Measurements from ENCODE around the gene HEPACAM. TPM values are rescaled to one million over a fixed set of nuclear protein-coding genes. Genes with fewer than 3 reads are reported as not detected.

The HEPACAM gene
- total RNA-seq, 2 donors from 2014 or later, result not detected

GRCh38 chr11:124890683-124891372 lies 45.0 kb downstream of the HEPACAM start:
- Mint-ChIP-seq H3K36me3 (ENCODE audit: low read depth) (no peaks in the 10 kb centered on the region), H3K4me1 (no peaks in the 10 kb centered on the region), H3K27ac (no peak overlapping the region), H3K27me3 (ENCODE audit: insufficient read depth) (peaks cover 59% of the 10 kb centered on the region), H3K9me3 (no peaks in the 10 kb centered on the region), H3K4me3 (no peak overlapping the region)
- no peaks in the 10 kb centered on the region for H3K36me3 ChIP-seq (ENCODE audit: control insufficient read depth, insufficient read depth, low read length)
- H3K27me3 ChIP-seq (ENCODE audit: control insufficient read depth, insufficient read depth, low read length, poor library complexity, severe bottlenecking), result peaks cover 59% of the 10 kb centered on the region
- H3K9ac ChIP-seq (ENCODE audit: extremely low read depth, low read length, poor library complexity, severe bottlenecking), result no peak overlapping the region
- TF ChIP-seq, protein P1, sequence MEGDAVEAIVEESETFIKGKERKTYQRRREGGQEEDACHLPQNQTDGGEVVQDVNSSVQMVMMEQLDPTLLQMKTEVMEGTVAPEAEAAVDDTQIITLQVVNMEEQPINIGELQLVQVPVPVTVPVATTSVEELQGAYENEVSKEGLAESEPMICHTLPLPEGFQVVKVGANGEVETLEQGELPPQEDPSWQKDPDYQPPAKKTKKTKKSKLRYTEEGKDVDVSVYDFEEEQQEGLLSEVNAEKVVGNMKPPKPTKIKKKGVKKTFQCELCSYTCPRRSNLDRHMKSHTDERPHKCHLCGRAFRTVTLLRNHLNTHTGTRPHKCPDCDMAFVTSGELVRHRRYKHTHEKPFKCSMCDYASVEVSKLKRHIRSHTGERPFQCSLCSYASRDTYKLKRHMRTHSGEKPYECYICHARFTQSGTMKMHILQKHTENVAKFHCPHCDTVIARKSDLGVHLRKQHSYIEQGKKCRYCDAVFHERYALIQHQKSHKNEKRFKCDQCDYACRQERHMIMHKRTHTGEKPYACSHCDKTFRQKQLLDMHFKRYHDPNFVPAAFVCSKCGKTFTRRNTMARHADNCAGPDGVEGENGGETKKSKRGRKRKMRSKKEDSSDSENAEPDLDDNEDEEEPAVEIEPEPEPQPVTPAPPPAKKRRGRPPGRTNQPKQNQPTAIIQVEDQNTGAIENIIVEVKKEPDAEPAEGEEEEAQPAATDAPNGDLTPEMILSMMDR (conservative IDR thresholded peaks at IDR 0.05), result no peak
- H3K4me3 ChIP-seq (ENCODE audit: low read length), result no peak overlapping the region
- no peaks in the 10 kb centered on the region for H3K4me1 ChIP-seq (ENCODE audit: control insufficient read depth, insufficient read depth, low read length)
- WGBS, 2 experiments (ENCODE audit: insufficient coverage in 1 of 2, insufficient read length in 1 of 2), result 88 to 90% methylated on average over 4 to 8 of the region's 9 CpGs
- no peak overlapping the region for H3K27ac ChIP-seq (ENCODE audit: low read depth, low read length)
- no peaks in the 10 kb centered on the region for H3K9me3 ChIP-seq (ENCODE audit: control insufficient read depth, low read length)
- no peak for DNase-seq

DNA sequence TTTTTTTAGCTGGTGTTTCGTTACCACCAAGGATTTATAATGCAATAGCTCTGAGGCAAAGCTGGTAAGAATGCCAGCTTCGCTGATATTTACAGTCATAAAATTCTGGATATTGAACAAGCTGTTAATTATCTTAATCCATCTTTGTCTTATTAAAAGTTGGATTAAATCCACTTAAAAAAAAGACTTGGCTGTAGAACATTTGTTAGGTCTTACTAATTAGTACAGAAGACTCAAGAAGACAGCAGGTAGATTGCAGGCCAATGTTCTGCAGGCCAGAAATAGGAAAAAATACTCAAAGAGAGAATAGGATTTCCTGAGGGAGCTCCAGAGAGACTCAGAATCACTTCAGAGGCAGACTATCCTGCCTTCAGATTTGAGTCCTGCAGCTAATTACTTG lies 45.7 kb downstream of the HEPACAM start:
- 95 to 100% methylated on average over 1 to 2 of the region's 2 CpGs for WGBS, 2 experiments (ENCODE audit: insufficient coverage in 1 of 2, insufficient read length in 1 of 2)

GRCh38 chr11:124889191-124890091 lies 46.4 kb downstream of the HEPACAM start:
- Mint-ChIP-seq H3K27ac (no peak overlapping the region), H3K4me1 (no peaks in the 10 kb centered on the region), H3K27me3 (ENCODE audit: insufficient read depth) (peaks cover 56% of the 10 kb centered on the region), H3K36me3 (ENCODE audit: low read depth) (no peaks in the 10 kb centered on the region), H3K9me3 (no peaks in the 10 kb centered on the region), H3K4me3 (no peak overlapping the region)
- H3K27me3 ChIP-seq (ENCODE audit: control insufficient read depth, insufficient read depth, low read length, poor library complexity, severe bottlenecking), result peaks cover 53% of the 10 kb centered on the region
- no peak overlapping the region for H3K27ac ChIP-seq (ENCODE audit: low read depth, low read length)
- H3K4me1 ChIP-seq (ENCODE audit: control insufficient read depth, insufficient read depth, low read length), result no peaks in the 10 kb centered on the region
- H3K4me3 ChIP-seq (ENCODE audit: low read length), result no peak overlapping the region
- H3K9ac ChIP-seq (ENCODE audit: extremely low read depth, low read length, poor library complexity, severe bottlenecking), result no peak overlapping the region
- TF ChIP-seq, protein P1 (conservative IDR thresholded peaks at IDR 0.05), result no peak
- DNase-seq, result no peak
- 93 to 95% methylated on average over 2 of the region's 2 CpGs for WGBS, 2 experiments (ENCODE audit: insufficient coverage in 1 of 2, insufficient read length in 1 of 2)
- H3K36me3 ChIP-seq (ENCODE audit: control insufficient read depth, insufficient read depth, low read length), result no peaks in the 10 kb centered on the region
- H3K9me3 ChIP-seq (ENCODE audit: control insufficient read depth, low read length), result no peaks in the 10 kb centered on the region

More for the DNA sequence above, 45.7 kb downstream of the HEPACAM start:
- H3K4me1 ChIP-seq (ENCODE audit: control insufficient read depth, insufficient read depth, low read length), result no peaks in the 10 kb centered on the region
- no peak for DNase-seq
- no peak overlapping the region for H3K4me3 ChIP-seq (ENCODE audit: low read length)
- no peak overlapping the region for H3K9ac ChIP-seq (ENCODE audit: extremely low read depth, low read length, poor library complexity, severe bottlenecking)
- Mint-ChIP-seq H3K27ac (no peak overlapping the region), H3K27me3 (ENCODE audit: insufficient read depth) (peaks cover 62% of the 10 kb centered on the region), H3K4me3 (no peak overlapping the region), H3K4me1 (no peaks in the 10 kb centered on the region), H3K36me3 (ENCODE audit: low read depth) (no peaks in the 10 kb centered on the region), H3K9me3 (no peaks in the 10 kb centered on the region)
- peaks cover 59% of the 10 kb centered on the region for H3K27me3 ChIP-seq (ENCODE audit: control insufficient read depth, insufficient read depth, low read length, poor library complexity, severe bottlenecking)
- TF ChIP-seq, protein P1 (conservative IDR thresholded peaks at IDR 0.05), result no peak
- H3K9me3 ChIP-seq (ENCODE audit: control insufficient read depth, low read length), result no peaks in the 10 kb centered on the region
- H3K36me3 ChIP-seq (ENCODE audit: control insufficient read depth, insufficient read depth, low read length), result no peaks in the 10 kb centered on the region
- no peak overlapping the region for H3K27ac ChIP-seq (ENCODE audit: low read depth, low read length)
